ENCODE data around the gene JPH4. TPM values are rescaled to one million over a fixed set of nuclear protein-coding genes. Genes with fewer than 3 reads are reported as not detected.

Gene JPH4
- total and polyA plus RNA-seq, 12 donors, result 0.42 to 35.8 (median 4.7) TPM

- H3K36me3 ChIP-seq (replicated peaks in 1 of 2), result peaks cover 0 to 19% of the 10 kb centered on the region in 2 donors
These were observed 11.8 kb downstream of the JPH4 start for GRCh38 chr14:23566778-23567185.

DNA sequence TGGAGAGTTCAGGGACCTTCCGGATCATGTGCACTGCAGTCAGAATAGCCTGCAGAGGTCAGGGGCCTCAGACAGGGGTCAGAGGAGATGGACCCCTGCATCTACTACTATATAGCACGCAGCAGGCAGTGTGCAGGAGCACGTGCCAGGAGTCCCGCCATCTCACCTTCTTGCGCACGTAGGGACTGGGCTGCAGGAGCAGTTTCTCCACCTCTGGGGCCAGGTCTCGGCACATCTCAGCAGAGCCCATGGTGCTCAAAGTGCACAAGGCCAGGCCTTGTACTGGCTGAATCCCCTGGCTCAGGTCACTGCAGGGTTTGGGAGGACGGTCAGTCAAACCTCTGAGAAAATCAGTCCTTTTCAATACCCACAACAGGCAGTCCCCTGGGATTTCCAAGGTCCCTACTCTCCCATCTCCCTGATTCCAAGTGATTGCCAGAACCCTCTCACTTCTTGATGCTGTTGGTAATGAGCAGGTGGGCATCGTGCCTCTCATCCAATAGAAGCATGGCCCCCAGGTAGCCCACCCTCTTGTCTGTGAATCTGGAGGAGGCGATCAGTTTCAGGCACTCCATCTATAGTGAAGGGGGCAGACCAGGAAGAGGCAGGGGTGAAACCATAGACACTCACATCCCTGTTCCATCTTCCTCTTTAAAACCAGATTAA lies 12.3 kb downstream of the JPH4 start:
- TF ChIP-seq CTCF (IDR thresholded peaks at IDR 0.05), result no peak
- TF ChIP-seq POLR2A (IDR thresholded peaks at IDR 0.05), result no peak
- intact Hi-C loops (cut with DNase I), result loop anchor here (10.0 kb wide), 2 partner anchors 231 to 241 kb away; partner anchors contain the start of gene PABPN1 (in 1 of the 2)
- peaks cover 0 to 25% of the 10 kb centered on the region in 2 donors for H3K36me3 ChIP-seq (replicated peaks in 1 of 2)
- no peaks in the 10 kb centered on the region for H3K27me3 ChIP-seq
- H3K4me1 ChIP-seq (replicated peaks in 1 of 2), result peaks cover 0 to 16% of the 10 kb centered on the region in 2 donors
- no peaks in the 10 kb centered on the region for H3K9me3 ChIP-seq (replicated peaks in 1 of 3)
- 90 to 96% (median 94%) methylated on average over 6 to 10 of the region's 10 CpGs for WGBS, 4 donors
- no peak overlapping the region for H3K4me3 ChIP-seq
- H3K27ac ChIP-seq, result peak overlapping the region in 1 of 5 donors; percentile 73
- no peak for DNase-seq

More at GRCh38 chr14:23566778-23567185, 11.8 kb downstream of the JPH4 start:
- Histone ChIP-seq H3K27me3 (no peaks in the 10 kb centered on the region), H3K27ac (peak overlapping the region in 3 of 5 donors; percentile 66 to 80 (median 73)), H3K9me3 (replicated peaks in 1 of 3) (no peaks in the 10 kb centered on the region), H3K4me1 (replicated peaks in 1 of 2) (peaks cover 0 to 16% of the 10 kb centered on the region in 2 donors), H3K4me3 (peak overlapping the region in 2 of 4 donors; percentile 61 to 69)
- intact Hi-C loops (cut with DNase I), result loop anchor here (10.0 kb wide), 2 partner anchors 232 to 242 kb away; partner anchors contain the start of gene PABPN1 (in 1 of the 2)
- 12 to 19% (median 18%) methylated on average over 5 of the region's 5 CpGs for WGBS, 4 donors
- TF ChIP-seq POLR2A (IDR thresholded peaks at IDR 0.05) (no peak), CTCF (IDR thresholded peaks at IDR 0.05) (peak in 2 of 6 experiments; percentile 8 to 21)
- no peak for DNase-seq

DNA sequence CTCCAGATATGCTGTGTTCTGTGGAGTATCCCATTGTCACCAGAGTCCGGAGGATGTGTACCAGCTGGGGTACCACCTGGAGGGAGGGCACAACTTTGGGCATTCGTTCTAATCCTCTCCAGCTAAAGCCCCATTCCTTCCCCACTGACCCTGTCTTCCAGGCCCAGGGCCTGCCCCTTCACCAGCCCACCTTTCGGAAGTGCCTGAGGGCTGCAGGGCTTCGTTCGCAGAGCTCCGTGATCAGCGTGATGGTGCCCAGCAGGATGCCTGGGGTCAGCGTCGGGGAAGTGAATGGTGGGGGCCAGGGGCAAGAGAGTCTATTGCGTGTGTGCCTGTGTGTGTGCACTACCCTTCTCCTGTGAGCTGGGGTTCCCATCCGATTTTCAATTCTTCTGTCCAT lies 13.0 kb downstream of the JPH4 start:
- Histone ChIP-seq H3K36me3 (replicated peaks in 1 of 2) (peaks cover 0 to 29% of the 10 kb centered on the region in 2 donors), H3K27me3 (no peaks in the 10 kb centered on the region), H3K9me3 (replicated peaks in 1 of 3) (no peaks in the 10 kb centered on the region), H3K4me1 (replicated peaks in 1 of 2) (peaks cover 0 to 16% of the 10 kb centered on the region in 2 donors), H3K27ac (no peak overlapping the region), H3K4me3 (no peak overlapping the region)
- intact Hi-C loops (cut with DNase I), result loop anchor here (10.0 kb wide), 2 partner anchors 231 to 241 kb away; partner anchors contain the start of gene PABPN1 (in 1 of the 2)
- 77 to 93% (median 89%) methylated on average over 10 to 11 of the region's 11 CpGs for WGBS, 4 donors
- TF ChIP-seq POLR2A (IDR thresholded peaks at IDR 0.05) (no peak), CTCF (IDR thresholded peaks at IDR 0.05) (no peak)
- no peak for DNase-seq

- no peak overlapping the region for H3K4me3 ChIP-seq
- H3K9me3 ChIP-seq (replicated peaks in 1 of 3), result no peaks in the 10 kb centered on the region
- intact Hi-C loops (cut with DNase I), result loop anchor here (5.0 to 10.0 kb wide), 3 partner anchors 88 to 240 kb away; partner anchors contain the start of gene PABPN1 (in 1 of the 2)
- H3K4me1 ChIP-seq (replicated peaks in 1 of 2), result peaks cover 0 to 16% of the 10 kb centered on the region in 2 donors
- no peak for DNase-seq
- H3K27me3 ChIP-seq, result no peaks in the 10 kb centered on the region
- TF ChIP-seq POLR2A (IDR thresholded peaks at IDR 0.05), result no peak
- no peak for TF ChIP-seq CTCF (IDR thresholded peaks at IDR 0.05)
- peaks cover 0 to 35% of the 10 kb centered on the region in 2 donors for H3K36me3 ChIP-seq (replicated peaks in 1 of 2)
- WGBS, 4 donors, result 88 to 93% (median 89%) methylated on average over 7 of the region's 7 CpGs
- H3K27ac ChIP-seq, result no peak overlapping the region
These were observed 13.7 kb downstream of the JPH4 start for GRCh38 chr14:23564876-23565275.
